Glomerular endothelial cell (primary cell): ENCODE results near the gene HPS1. TPM values are rescaled to one million over a fixed set of nuclear protein-coding genes. Genes with fewer than 3 reads are reported as not detected.

Experiments used
- DNase-seq: peaks from one replicate; pipeline ENCODE4 v3.0.0-alpha.2; 2011; ENCODE audit warnings: low read depth, low spot score; ENCODE audit errors: extremely low read depth
- total RNA-seq: library from RNA; depleted of rRNA; stranded (reverse); fragments of >200 nt; gene quantifications from 2 replicates; pipeline ENCODE4 v1.2.3, GENCODE V29; 2015

HPS1 gene
- total RNA-seq, 1 donor from 2014 or later, result 69.5 TPM

- DNase-seq, result no peak
Observed at GRCh38 chr10:98465866-98466265, 19.1 kb upstream of the HPS1 start.

- DNase-seq, result no peak
Observed at GRCh38 chr10:98463976-98464754, 17.4 kb upstream of the HPS1 start.

GRCh38 chr10:98463016-98463415 lies 16.3 kb upstream of the HPS1 start:
- DNase-seq, result no peak

GRCh38 chr10:98461500-98461842 lies 14.7 kb upstream of the HPS1 start:
- no peak for DNase-seq

- DNase-seq, result peak; percentile 76
Observed at GRCh38 chr10:98460837-98461499, 14.2 kb upstream of the HPS1 start.

GRCh38 chr10:98458809-98459784 lies 12.4 kb upstream of the HPS1 start:
- no peak for DNase-seq

- DNase-seq, result no peak
Observed at GRCh38 chr10:98457721-98458120, 11.0 kb upstream of the HPS1 start.

- no peak for DNase-seq
Observed at GRCh38 chr10:98456686-98457482, 10.1 kb upstream of the HPS1 start.

GRCh38 chr10:98456043-98456570 lies 9.4 kb upstream of the HPS1 start:
- no peak for DNase-seq

GRCh38 chr10:98453729-98454128 lies 7.0 kb upstream of the HPS1 start:
- no peak for DNase-seq

- DNase-seq, result no peak
Observed at GRCh38 chr10:98450618-98451017, 3.9 kb upstream of the HPS1 start.

GRCh38 chr10:98449287-98449686 lies 2.6 kb upstream of the HPS1 start:
- no peak for DNase-seq

- no peak for DNase-seq
Observed at GRCh38 chr10:98446151-98446660, 529 bp downstream of the HPS1 start.

GRCh38 chr10:98445200-98445812 lies 1.4 kb downstream of the HPS1 start:
- DNase-seq, result no peak

GRCh38 chr10:98444314-98445006 lies 2.3 kb downstream of the HPS1 start:
- no peak for DNase-seq

- DNase-seq, result no peak
Observed at GRCh38 chr10:98438715-98439114, 8.0 kb downstream of the HPS1 start.

- DNase-seq, result no peak
Observed at GRCh38 chr10:98436704-98437103, 10.0 kb downstream of the HPS1 start.

GRCh38 chr10:98435178-98435577 lies 11.6 kb downstream of the HPS1 start:
- no peak for DNase-seq
